Prostate gland (tissue), 2 donors: ENCODE results near the gene MECR.

Experiments used
- POLR2A ChIP-seq: fragments of 450-650 bp; IDR thresholded peaks from one replicate; pipeline ENCODE4 v1.6.1; 2016; ENCODE audit warnings: antibody characterized with exemption, mild to moderate bottlenecking
- POLR2AphosphoS5 ChIP-seq: sonication (generic); formaldehyde crosslinking; IDR thresholded peaks from one replicate; pipeline ENCODE4 v1.6.1; 2017; ENCODE audit warnings: antibody characterized with exemption
- TF ChIP-seq, protein P1 (sequence below), 4 experiments: fragments of 200-600 bp in 2 of 4; fragments of 450-650 bp in 2 of 4; sonication (generic) in 2 of 4; IDR thresholded peaks; 1 replicate in 3 of 4; 2 replicates in 1 of 4; pipeline ENCODE4 v1.5.1; 2016 to 2019; ENCODE audit warnings: antibody characterized with exemption in 4 of 4, mild to moderate bottlenecking in 2 of 4, moderate library complexity in 2 of 4

- TF ChIP-seq POLR2AphosphoS5 (peak; percentile 99), POLR2A (no peak)
- TF ChIP-seq, protein P1, sequence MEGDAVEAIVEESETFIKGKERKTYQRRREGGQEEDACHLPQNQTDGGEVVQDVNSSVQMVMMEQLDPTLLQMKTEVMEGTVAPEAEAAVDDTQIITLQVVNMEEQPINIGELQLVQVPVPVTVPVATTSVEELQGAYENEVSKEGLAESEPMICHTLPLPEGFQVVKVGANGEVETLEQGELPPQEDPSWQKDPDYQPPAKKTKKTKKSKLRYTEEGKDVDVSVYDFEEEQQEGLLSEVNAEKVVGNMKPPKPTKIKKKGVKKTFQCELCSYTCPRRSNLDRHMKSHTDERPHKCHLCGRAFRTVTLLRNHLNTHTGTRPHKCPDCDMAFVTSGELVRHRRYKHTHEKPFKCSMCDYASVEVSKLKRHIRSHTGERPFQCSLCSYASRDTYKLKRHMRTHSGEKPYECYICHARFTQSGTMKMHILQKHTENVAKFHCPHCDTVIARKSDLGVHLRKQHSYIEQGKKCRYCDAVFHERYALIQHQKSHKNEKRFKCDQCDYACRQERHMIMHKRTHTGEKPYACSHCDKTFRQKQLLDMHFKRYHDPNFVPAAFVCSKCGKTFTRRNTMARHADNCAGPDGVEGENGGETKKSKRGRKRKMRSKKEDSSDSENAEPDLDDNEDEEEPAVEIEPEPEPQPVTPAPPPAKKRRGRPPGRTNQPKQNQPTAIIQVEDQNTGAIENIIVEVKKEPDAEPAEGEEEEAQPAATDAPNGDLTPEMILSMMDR (IDR thresholded peaks at IDR 0.05) = peak; percentile 96 to 98 (median 98)
Observed at GRCh38 chr1:29202584-29203340, 28.0 kb downstream of the MECR start.
